Measurements from ENCODE around the gene CD274. TPM values are rescaled to one million over a fixed set of nuclear protein-coding genes. Genes with fewer than 3 reads are reported as not detected.
"Not testable (repeated sequence)": the region's sequence is repeated elsewhere in the genome, so short reads cannot be mapped to it uniquely, and the experiment has no call there.

The CD274 gene
- 4.4 and 7.5 TPM in 2 replicates for total RNA-seq

GRCh38 chr9:5450359-5451091, at the start of gene CD274:
TSS of gene CD274 (plus strand) at chr9:5450542. CDS start at chr9:5456114, 5,572 bp downstream.
- peak; percentile 95 to 97 for DNase-seq (ENCODE audit: low read depth in 2 of 2)

GRCh38 chr9:5402217-5402616, 48.1 kb upstream of the CD274 start:
- DNase-seq (ENCODE audit: low read depth in 2 of 2): peak in 1 of 2 donors; percentile 5

- DNase-seq (ENCODE audit: low read depth in 2 of 2): no peak
Measured at GRCh38 chr9:5408596-5408995, 41.7 kb upstream of the CD274 start.

- no peak for DNase-seq (ENCODE audit: low read depth in 2 of 2)
Measured at GRCh38 chr9:5416953-5417352, 33.4 kb upstream of the CD274 start.

- no peak for DNase-seq (ENCODE audit: low read depth in 2 of 2)
Measured at GRCh38 chr9:5418481-5418880, 31.9 kb upstream of the CD274 start.

GRCh38 chr9:5419987-5420386, 30.4 kb upstream of the CD274 start:
- no peak for DNase-seq (ENCODE audit: low read depth in 2 of 2)

GRCh38 chr9:5421163-5421562, 29.2 kb upstream of the CD274 start:
- DNase-seq (ENCODE audit: low read depth in 2 of 2): no peak

GRCh38 chr9:5422276-5422675, 28.1 kb upstream of the CD274 start:
- DNase-seq (ENCODE audit: low read depth in 2 of 2): no peak

GRCh38 chr9:5425006-5425628, 25.2 kb upstream of the CD274 start:
- DNase-seq (ENCODE audit: low read depth in 2 of 2): peak; percentile 52 to 57

- no peak for DNase-seq (ENCODE audit: low read depth in 2 of 2)
Measured at GRCh38 chr9:5427005-5427404, 23.3 kb upstream of the CD274 start.

GRCh38 chr9:5428172-5428571, 22.2 kb upstream of the CD274 start:
- DNase-seq (ENCODE audit: low read depth in 2 of 2): no peak

- DNase-seq (ENCODE audit: low read depth in 2 of 2): peak in 1 of 2 donors; percentile 36
Measured at GRCh38 chr9:5428794-5429528, 21.4 kb upstream of the CD274 start.

GRCh38 chr9:5429873-5430564, 20.3 kb upstream of the CD274 start:
- no peak for DNase-seq (ENCODE audit: low read depth in 2 of 2)

GRCh38 chr9:5430912-5431311, 19.4 kb upstream of the CD274 start:
- no peak for DNase-seq (ENCODE audit: low read depth in 2 of 2)

GRCh38 chr9:5432890-5433289, 17.5 kb upstream of the CD274 start:
- DNase-seq (ENCODE audit: low read depth in 2 of 2): not testable (repeated sequence)

- not testable (repeated sequence) for DNase-seq (ENCODE audit: low read depth in 2 of 2)
Measured at GRCh38 chr9:5433328-5433727, 17.0 kb upstream of the CD274 start.

- not testable (repeated sequence) for DNase-seq (ENCODE audit: low read depth in 2 of 2)
Measured at GRCh38 chr9:5433841-5434810, 16.2 kb upstream of the CD274 start.

GRCh38 chr9:5435912-5436311, 14.4 kb upstream of the CD274 start:
- DNase-seq (ENCODE audit: low read depth in 2 of 2): peak in 1 of 2 donors; percentile 18

- DNase-seq (ENCODE audit: low read depth in 2 of 2): no peak
Measured at GRCh38 chr9:5436441-5436840, 13.9 kb upstream of the CD274 start.
